Fibroblast of lung (primary cell): ENCODE results near the gene ELOVL1. TPM values are rescaled to one million over a fixed set of nuclear protein-coding genes. Genes with fewer than 3 reads are reported as not detected.
"Not testable (repeated sequence)": the region's sequence is repeated elsewhere in the genome, so short reads cannot be mapped to it uniquely, and the experiment has no call there.

Experiments
- DNase-seq, 2 donors: peaks; one replicate each; pipeline versions ENCODE4 v3.0.0 to v3.0.0-alpha.2; 2010; ENCODE audit warnings: low read depth in 2 of 2
- H2AFZ ChIP-seq: 2 replicates; pipeline ENCODE4 v1.5.1; 2012; ENCODE audit warnings: low read length, control low read depth, inconsistent platforms
- H3K27ac ChIP-seq: 2 replicates; pipeline ENCODE4 v1.5.1; 2011; ENCODE audit warnings: low read length, control low read depth; ENCODE audit not compliant: insufficient read depth
- H3K27me3 ChIP-seq: 2 replicates; pipeline ENCODE4 v1.5.1; 2011; ENCODE audit warnings: mild to moderate bottlenecking, low read length; ENCODE audit not compliant: control insufficient read depth, insufficient read depth
- H3K36me3 ChIP-seq: 2 replicates; pipeline ENCODE4 v1.5.1; 2011; ENCODE audit warnings: low read length; ENCODE audit not compliant: control insufficient read depth, insufficient read depth
- H3K4me1 ChIP-seq: 2 replicates; pipeline ENCODE4 v1.5.1; 2011; ENCODE audit warnings: low read length; ENCODE audit not compliant: control insufficient read depth, insufficient read depth; ENCODE audit errors: extremely low read depth
- H3K4me2 ChIP-seq: 2 replicates; pipeline ENCODE4 v1.5.1; 2011; ENCODE audit warnings: low read length, control low read depth; ENCODE audit not compliant: insufficient read depth; ENCODE audit errors: extremely low read depth
- H3K4me3 ChIP-seq, 4 experiments: fragments of 200-600 bp in 1 of 4; sonication (generic) in 1 of 4; replicated peaks in 1 of 4; 2 replicates each; pipeline ENCODE4 v1.5.1; 2011 to 2016; ENCODE audit warnings: low read length in 4 of 4, low read depth in 3 of 4, mild to moderate bottlenecking in 3 of 4, control low read depth in 2 of 4, inconsistent platforms in 1 of 4, mixed read lengths in 1 of 4; ENCODE audit not compliant: insufficient read depth in 1 of 4; ENCODE audit errors: control extremely low read depth in 1 of 4
- H3K79me2 ChIP-seq: 2 replicates; pipeline ENCODE4 v1.5.1; 2012; ENCODE audit warnings: mild to moderate bottlenecking, low read length, inconsistent platforms; ENCODE audit not compliant: control insufficient read depth, insufficient read depth
- H3K9ac ChIP-seq: 2 replicates; pipeline ENCODE4 v1.5.1; 2011; ENCODE audit warnings: mild to moderate bottlenecking, low read length, control low read depth; ENCODE audit not compliant: insufficient read depth
- H3K9me3 ChIP-seq: 2 replicates; pipeline ENCODE4 v1.5.1; 2012; ENCODE audit warnings: low read depth, low read length; ENCODE audit not compliant: control insufficient read depth, insufficient read depth
- H4K20me1 ChIP-seq: 2 replicates; pipeline ENCODE4 v1.5.1; 2011; ENCODE audit warnings: low read length; ENCODE audit not compliant: control insufficient read depth, insufficient read depth; ENCODE audit errors: extremely low read depth
- EZH2 ChIP-seq: IDR thresholded peaks from 2 replicates; pipeline ENCODE4 v1.5.1; 2012; ENCODE audit warnings: low read length, control low read depth, mild to moderate bottlenecking; ENCODE audit errors: missing control alignments
- polyA plus RNA-seq, 2 donors: library from polyadenylated mRNA; depleted of rRNA in 1 of 2; stranded (reverse) in 1 of 2; unstranded in 1 of 2; fragments of >200 nt; gene quantifications; 2 replicates each; pipeline ENCODE4 v1.2.1, GENCODE V29; 2011 to 2012; ENCODE audit warnings: missing spikeins in 1 of 2
- total RNA-seq: library from RNA; depleted of rRNA; stranded (reverse); fragments of >200 nt; gene quantifications from 2 replicates; pipeline ENCODE4 v1.2.1, GENCODE V29; 2014
- TF ChIP-seq, protein P1 (sequence below), 2 donors: IDR thresholded peaks in 1 of 2; conservative IDR thresholded peaks in 1 of 2; 1 replicate in 1 of 2; 2 replicates in 1 of 2; pipeline ENCODE4 v1.5.1; 2011 to 2012; ENCODE audit warnings: low read length in 2 of 2, control low read depth in 1 of 2, inconsistent platforms in 1 of 2, low read depth in 1 of 2, mild to moderate bottlenecking in 1 of 2

Gene ELOVL1
- total and polyA plus RNA-seq, 2 donors (not counting 1 experiment from before 2014, with no cell fraction given): 65.2 to 172 TPM

DNA sequence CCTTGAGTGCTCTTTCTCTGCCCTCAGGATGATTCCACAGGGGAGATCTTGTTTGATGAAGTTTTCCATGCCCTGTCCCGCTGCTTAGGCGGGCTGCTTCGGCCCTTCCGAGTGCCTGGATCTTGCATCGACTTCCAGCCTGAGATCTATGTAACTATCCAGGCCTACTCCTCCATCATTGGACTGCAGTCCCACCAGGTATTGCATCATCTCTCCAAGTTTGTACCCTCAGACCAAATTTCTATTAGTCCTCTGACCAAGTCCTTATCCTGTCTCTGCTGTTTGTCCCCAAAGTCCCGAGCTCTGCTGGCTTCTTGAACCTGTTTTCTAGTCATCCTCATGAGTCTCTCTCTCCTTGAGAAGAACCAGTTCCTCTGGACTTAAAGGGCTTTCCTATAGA, 36.5 kb upstream of the ELOVL1 start:
- no peak overlapping the region for H3K27ac ChIP-seq
- no peak overlapping the region for H3K4me3 ChIP-seq

DNA sequence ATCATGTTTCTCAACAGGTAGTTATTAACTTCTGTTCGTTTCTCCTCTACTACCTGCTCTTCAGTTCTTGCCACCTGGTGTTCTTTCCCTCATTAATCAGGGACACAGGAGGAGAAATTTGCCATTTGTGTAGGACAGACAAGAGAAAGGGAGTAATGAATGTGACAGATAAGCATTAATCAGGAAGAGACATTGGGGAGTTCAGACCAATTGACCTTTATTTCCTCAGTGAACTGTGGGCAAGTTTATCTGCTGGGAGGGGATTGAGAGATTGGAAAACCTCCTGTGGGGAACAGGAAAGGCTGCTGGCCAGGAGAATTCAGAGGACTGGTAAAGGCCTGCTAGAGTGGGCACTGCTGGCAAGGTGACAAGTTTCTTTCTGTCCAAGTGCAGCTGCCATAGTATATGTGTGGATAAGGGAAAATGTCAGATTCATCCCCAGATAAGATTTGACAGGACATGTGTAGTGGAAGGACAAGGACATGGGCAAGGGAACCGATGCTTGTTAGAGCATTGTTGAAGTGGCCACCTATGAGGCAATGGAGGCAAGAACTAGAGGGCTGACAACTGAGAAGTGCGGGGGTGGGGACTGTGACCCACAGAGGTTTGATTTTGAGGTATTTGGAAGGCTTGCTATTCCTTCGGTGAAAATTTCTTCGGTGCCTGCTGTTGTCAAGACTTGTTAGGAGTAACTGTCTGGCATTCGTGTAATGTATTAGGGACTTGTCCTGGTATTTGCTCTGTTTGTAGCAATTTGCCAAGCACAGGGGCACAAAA, 34.5 kb upstream of the ELOVL1 start:
- H3K79me2 ChIP-seq: peaks cover 2% of the 10 kb centered on the region
- H3K36me3 ChIP-seq: peaks cover 6% of the 10 kb centered on the region
- no peak overlapping the region for H2AFZ ChIP-seq
- no peak for DNase-seq
- H3K27ac ChIP-seq: no peak overlapping the region
- no peak overlapping the region for H3K4me2 ChIP-seq
- no peak overlapping the region for H3K4me3 ChIP-seq
- H3K27me3 ChIP-seq: no peaks in the 10 kb centered on the region
- no peak for TF ChIP-seq EZH2
- TF ChIP-seq, protein P1, sequence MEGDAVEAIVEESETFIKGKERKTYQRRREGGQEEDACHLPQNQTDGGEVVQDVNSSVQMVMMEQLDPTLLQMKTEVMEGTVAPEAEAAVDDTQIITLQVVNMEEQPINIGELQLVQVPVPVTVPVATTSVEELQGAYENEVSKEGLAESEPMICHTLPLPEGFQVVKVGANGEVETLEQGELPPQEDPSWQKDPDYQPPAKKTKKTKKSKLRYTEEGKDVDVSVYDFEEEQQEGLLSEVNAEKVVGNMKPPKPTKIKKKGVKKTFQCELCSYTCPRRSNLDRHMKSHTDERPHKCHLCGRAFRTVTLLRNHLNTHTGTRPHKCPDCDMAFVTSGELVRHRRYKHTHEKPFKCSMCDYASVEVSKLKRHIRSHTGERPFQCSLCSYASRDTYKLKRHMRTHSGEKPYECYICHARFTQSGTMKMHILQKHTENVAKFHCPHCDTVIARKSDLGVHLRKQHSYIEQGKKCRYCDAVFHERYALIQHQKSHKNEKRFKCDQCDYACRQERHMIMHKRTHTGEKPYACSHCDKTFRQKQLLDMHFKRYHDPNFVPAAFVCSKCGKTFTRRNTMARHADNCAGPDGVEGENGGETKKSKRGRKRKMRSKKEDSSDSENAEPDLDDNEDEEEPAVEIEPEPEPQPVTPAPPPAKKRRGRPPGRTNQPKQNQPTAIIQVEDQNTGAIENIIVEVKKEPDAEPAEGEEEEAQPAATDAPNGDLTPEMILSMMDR (conservative IDR thresholded peaks at IDR 0.05 in 1 of 2, IDR thresholded peaks at IDR 0.05 in 1 of 2; ENCODE audit: low read depth in 1 of 2, low read length in 2 of 2): no peak
- no peaks in the 10 kb centered on the region for H3K9me3 ChIP-seq
- H3K9ac ChIP-seq: no peak overlapping the region
- no peaks in the 10 kb centered on the region for H4K20me1 ChIP-seq
- no peaks in the 10 kb centered on the region for H3K4me1 ChIP-seq

More for the DNA sequence above, 36.5 kb upstream of the ELOVL1 start:
- DNase-seq: no peak
- peaks cover 7% of the 10 kb centered on the region for H3K36me3 ChIP-seq
- H3K4me2 ChIP-seq: no peak overlapping the region
- H3K9ac ChIP-seq: no peak overlapping the region
- peaks cover 2% of the 10 kb centered on the region for H3K79me2 ChIP-seq
- H3K27me3 ChIP-seq: no peaks in the 10 kb centered on the region
- no peaks in the 10 kb centered on the region for H3K4me1 ChIP-seq
- H2AFZ ChIP-seq: no peak overlapping the region
- no peaks in the 10 kb centered on the region for H3K9me3 ChIP-seq
- TF ChIP-seq EZH2: no peak
- TF ChIP-seq, protein P1 (conservative IDR thresholded peaks at IDR 0.05 in 1 of 2, IDR thresholded peaks at IDR 0.05 in 1 of 2; ENCODE audit: low read depth in 1 of 2, low read length in 2 of 2): no peak
- no peaks in the 10 kb centered on the region for H4K20me1 ChIP-seq

DNA sequence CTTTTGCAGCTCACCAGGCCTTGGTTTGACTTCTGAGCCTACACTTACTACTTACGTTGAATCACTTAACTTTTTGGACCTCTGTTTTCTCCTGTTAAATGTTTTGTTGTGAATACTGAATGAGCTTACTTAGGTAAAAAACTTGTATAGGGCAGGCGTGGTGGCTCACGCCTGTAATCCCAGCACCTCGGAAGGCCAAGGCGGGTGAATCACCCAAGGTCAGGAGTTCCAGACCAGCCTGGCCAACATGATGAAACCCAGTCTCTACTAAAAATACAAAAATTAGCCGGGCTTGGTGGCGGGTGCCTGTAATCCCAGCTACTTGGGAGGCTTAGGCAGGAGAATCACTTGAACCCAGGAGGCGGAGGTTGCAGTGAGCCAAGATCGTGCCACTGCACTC, 32.6 kb upstream of the ELOVL1 start:
- not testable (repeated sequence) for H3K9me3 ChIP-seq, H2AFZ ChIP-seq, H3K4me3 ChIP-seq, H3K4me2 ChIP-seq, H3K79me2 ChIP-seq, H4K20me1 ChIP-seq, H3K4me1 ChIP-seq, H3K36me3 ChIP-seq, H3K9ac ChIP-seq, DNase-seq, H3K27me3 ChIP-seq, H3K27ac ChIP-seq
